ENCODE data around the gene MACC1.

GRCh38 chr7:20107582-20107981 lies 109.6 kb downstream of the MACC1 start:
- TF ChIP-seq CTCF (optimal IDR thresholded peaks at IDR 0.05 in 1 of 3, IDR thresholded peaks at IDR 0.05 in 1 of 3, conservative IDR thresholded peaks at IDR 0.05 in 1 of 3; ENCODE audit: extremely low read depth in 1 of 3, insufficient read depth in 2 of 3, low read length in 3 of 3) (no peak), EZH2 (IDR thresholded peaks at IDR 0.05; ENCODE audit: low read length) (no peak)

Data from keratinocyte (primary cell).